GM19025 (cell line): Measurements from ENCODE around the gene AEBP2.
"Not testable (repeated sequence)": the region's sequence is repeated elsewhere in the genome, so short reads cannot be mapped to it uniquely, and the experiment has no call there.

ENCODE experiments used
- ATAC-seq: cut with Tn5 transposase; IDR thresholded peaks from one replicate; pipeline ENCODE4 v1.9.1; 2021; ENCODE audit warnings: mild to moderate bottlenecking, low read depth, moderate library complexity; ENCODE audit not compliant: unreplicated experiment

Gene AEBP2, protein sequence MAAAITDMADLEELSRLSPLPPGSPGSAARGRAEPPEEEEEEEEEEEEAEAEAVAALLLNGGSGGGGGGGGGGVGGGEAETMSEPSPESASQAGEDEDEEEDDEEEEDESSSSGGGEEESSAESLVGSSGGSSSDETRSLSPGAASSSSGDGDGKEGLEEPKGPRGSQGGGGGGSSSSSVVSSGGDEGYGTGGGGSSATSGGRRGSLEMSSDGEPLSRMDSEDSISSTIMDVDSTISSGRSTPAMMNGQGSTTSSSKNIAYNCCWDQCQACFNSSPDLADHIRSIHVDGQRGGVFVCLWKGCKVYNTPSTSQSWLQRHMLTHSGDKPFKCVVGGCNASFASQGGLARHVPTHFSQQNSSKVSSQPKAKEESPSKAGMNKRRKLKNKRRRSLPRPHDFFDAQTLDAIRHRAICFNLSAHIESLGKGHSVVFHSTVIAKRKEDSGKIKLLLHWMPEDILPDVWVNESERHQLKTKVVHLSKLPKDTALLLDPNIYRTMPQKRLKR

DNA sequence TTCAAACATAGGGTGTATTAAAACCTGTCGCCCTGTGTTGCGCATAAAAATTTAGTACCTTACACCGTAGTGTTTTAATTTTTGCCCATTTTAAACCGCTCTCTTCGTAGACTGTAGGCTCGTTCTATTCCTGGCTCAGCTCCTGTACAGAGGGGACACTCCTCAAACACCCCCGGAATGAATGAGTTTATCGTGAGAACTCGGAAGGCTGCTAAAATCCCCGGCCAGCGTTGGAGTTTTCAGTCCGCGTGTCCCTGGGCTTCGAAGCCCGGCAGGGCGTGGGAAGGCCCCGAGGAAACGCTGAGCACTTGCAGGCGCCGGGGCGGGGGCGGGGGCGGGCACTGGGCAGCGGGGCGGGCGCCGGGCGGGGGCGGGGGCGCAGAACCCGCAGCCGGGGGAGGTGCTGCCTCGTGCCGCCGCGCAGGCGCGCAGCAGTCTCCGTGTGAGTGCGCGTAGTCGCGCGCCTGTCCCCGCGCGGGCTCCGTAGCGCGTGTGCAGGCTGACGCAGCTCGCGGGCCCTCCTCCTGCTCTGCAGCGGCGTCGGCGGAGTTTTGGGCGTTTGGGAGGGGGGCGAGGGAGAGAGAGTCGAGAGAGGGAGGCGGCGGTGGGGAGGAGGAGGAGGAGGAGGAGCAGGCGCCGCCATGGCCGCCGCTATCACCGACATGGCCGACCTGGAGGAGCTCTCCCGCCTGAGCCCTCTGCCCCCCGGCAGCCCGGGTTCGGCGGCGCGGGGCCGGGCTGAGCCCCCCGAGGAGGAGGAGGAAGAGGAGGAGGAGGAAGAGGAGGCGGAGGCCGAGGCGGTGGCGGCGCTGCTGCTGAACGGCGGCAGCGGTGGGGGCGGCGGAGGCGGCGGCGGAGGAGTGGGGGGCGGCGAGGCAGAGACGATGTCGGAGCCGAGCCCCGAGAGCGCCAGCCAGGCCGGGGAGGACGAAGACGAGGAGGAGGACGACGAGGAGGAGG, at the start of gene AEBP2:
TSS of gene AEBP2 (plus strand) at position 434 of the 960 bp plus-strand sequence. CDS start at position 642, 208 bp downstream.
- ATAC-seq: peak; percentile 85

DNA sequence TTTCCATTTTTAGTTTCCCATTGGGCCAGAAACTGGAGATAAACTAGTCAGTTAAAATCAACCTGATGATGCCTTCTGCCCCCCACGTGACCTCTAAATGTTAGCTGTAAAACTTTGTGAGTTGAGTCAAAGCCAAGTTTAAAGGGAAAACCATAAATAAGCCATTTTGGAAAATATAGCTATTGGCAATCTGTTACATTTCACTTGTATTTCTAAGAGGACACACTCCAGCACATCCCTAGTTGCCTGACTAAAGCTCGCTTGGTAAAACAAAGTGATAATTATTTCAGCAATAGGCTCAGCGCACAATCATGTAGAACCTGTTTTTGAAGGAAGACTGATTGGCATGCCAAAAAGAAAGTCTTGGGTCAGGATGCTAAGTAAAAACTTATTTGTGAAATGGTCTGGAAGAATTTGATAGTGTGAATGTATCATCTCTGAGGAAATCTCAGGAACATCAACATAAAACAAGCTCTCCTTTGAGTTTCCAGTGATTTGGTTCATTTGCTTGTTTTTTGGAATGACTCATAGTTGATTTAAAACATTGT, 49.2 kb upstream of the AEBP2 start:
- ATAC-seq: no peak

DNA sequence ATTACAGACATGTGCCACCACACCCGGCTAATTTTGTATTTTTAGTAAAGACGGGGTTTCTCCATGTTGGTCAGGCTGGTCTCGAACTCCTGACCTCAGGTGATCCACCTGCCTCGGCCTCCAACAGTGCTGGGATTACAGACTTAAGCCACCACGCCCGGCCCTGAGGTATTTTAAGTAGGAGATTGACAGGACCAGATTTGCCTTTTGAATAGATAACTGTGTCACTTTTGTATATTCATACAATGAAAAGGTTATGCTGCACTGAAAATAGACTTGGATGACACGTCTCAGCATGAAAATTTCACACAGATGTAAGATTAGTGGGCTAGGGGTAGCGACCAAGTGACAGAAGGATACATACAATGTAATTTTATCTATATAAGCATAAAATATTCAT, 46.6 kb upstream of the AEBP2 start:
- not testable (repeated sequence) for ATAC-seq

DNA sequence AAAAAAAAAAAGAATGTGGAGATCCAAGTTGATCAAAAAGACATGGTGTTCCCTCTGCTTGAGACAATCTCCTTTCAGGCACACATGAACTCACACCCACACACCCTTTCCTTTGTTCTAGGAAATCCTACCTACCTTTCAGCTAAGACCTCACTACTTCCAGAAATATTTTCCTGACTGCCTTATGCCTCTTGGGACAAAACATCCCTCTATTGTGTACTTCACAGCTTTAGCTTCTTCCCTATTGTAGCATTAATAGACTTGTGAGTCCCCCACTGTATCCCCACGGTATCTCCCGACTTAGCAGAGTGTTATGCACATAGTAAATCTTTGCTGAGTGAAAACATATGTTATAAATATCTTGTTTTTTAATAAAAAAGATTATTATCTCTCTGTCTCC, 44.9 kb upstream of the AEBP2 start:
- ATAC-seq: no peak

DNA sequence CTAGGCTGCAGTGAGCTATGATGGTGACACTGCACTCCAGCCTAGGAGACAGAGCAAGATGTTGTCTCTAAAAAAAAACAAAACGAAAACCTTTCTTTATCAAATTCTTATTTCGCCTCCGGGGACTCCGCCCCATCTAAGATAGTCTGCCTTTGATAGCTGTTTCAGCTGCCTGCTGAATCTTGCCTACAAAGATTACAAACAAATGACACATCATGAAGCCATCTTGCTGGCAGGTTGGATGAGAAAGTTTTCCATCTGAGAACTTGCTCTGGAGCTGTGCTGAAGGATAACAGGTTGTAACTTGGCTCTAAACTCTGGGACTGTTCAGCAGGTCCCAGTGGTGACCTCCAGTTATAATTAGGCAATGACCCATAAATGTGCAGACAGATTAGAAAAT, 41.8 kb upstream of the AEBP2 start:
- ATAC-seq: no peak

DNA sequence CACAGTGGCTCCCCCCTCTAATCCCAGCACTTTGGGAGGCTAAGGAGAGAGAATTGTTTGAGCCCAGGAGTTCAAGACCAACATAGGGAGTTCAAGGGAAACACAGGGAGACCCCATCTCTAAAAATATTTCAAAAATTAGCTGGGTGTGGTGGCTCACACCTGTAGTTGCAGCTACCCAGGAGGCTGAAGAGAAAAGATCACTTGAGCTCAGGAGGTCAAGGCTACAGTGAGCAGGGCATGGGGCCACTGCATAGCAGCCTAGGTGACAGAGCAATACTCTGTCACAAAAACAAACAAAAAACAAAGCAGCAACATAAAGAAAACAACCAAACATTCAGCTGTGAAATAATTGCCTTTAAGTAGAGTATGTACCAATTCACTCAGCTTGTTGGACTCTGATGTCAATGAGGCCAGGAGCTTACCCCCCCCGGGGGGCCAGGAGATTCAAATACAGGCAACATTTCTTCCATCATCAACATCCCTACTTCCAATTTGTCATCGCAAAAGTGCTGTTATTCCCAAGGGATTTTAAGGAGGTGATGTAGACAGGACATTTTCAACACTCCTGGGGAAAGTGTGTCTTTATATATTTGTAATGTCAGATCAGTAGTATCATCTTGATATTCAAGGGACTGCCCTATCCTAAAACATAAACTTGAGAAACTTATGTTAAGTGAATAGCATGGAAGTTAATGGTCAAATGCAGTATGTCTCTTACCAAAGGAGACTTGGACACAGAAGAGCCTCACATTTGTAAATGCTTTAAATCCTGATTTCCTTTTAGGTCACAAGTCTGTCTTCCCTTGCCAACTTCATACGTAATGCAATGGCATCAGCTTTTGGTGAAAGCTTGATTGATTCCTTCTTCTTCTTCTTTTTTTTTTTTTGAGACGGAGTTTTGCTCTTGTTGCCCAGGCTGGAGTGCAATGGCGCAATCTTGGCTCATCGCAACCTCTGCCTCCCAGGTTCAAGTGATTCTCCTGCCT, 40.6 kb upstream of the AEBP2 start:
- ATAC-seq: no peak

DNA sequence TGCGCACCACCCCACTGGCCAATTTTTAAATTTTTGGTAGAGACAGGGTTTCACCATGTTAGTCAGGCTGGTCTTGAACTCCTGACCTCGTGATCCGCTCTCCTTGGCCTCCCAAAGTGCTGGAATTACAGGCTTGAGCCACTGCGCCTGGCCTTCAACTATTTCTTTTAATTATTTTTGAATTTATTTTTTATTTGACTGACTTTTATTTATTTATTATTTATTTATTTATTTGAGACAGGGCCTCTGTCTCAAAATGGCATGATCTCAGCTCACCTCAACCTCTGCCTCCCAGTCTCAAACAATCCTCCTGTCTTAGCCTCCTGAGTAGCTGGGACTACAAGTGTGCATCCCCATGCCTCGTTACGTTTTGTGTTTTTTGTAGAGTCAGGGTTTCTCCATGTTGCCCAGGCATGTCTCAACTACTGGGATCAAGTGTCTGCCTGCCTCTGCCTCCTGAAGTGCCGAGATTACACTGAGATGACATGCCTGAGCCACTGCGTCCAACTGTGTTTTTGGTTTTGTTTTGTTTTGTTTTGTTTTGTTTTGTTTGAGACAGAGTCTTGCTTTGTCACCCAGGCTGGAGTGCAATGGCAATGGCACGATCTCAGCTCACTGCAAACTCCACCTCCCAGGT, 38.5 kb upstream of the AEBP2 start:
- ATAC-seq: not testable (repeated sequence)

DNA sequence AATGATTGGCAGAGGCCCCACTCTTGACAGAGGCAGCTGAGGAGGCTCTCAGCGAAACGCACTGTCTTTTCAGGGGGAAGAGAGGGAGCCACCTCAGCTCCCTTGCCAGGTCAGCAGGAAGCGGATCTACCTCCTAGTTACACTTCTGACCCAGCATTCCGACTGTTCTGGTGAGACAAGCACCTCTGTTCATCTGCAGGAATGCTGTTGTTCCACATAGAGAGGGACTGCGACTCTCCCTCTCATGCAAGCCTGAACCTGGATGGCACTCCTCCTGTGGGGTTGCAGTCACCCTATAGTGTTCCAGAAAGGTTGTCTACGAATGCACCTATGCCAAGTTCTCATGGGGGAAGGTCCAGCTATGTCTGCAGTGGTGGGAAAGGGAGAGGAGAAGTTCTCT, 37.1 kb upstream of the AEBP2 start:
- ATAC-seq: no peak

DNA sequence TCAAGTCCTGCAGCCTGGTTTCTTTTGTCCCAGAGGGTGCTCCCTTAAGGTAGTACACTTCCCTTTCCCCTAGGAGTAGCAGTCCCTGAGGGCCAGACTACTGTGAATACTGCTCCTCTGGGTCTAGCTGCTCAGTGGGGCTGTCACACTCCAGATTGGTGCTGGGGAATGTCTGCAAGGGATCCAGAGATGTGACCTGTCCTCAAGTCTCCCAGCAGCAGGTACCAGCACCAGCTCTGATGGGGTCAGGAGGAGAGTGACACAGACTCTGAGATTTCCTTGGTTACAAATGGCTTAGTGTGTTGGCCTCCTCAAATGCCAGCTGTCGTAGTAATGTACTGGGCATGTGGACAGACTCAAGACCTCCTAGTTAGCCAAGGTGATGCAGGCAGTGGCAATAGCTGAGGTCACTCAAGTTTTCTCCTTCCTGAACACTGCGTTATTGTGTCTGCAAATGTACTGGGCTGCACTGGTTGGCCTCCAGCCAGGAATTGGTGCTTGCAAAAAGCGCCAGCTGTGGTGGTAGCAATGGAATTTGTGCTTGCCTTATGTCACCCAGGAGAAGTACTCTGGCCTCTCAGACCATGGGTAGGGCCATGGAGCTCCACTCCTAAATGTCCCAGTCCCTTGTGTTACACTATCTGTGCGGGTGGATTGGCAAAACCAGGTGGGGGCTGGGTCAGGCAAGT, 36.4 kb upstream of the AEBP2 start:
- ATAC-seq: no peak

DNA sequence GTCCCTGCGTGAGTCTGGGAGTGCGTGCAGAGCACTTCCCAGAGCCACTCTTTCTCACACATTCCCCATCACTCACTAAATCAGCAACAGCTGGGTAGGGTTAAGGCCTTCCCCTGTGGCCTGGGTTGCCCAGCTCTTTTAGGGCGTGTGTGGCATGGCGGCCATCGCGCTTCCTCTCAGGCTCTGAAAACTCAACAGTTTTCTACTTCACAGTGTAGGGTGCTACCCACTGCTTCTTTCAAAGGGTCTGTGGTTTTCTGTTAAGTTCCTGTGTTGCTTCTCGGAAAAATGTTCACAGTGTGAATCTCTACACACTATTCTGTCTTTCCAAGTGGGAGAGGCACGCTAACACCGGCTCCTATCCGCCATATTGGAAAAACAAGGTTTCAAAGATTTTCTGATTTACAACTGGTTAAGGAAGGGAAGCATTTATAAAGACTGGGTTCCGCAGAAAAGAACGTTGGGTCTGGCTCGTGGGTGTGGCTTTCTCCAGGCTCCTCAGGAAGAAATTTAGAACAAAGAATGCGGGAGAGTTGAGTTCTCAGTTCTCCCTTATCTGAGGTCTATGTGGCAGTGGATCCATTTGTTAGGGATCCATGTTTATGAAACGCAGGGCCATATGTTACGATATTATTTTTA, 34.9 kb upstream of the AEBP2 start:
- no peak for ATAC-seq

DNA sequence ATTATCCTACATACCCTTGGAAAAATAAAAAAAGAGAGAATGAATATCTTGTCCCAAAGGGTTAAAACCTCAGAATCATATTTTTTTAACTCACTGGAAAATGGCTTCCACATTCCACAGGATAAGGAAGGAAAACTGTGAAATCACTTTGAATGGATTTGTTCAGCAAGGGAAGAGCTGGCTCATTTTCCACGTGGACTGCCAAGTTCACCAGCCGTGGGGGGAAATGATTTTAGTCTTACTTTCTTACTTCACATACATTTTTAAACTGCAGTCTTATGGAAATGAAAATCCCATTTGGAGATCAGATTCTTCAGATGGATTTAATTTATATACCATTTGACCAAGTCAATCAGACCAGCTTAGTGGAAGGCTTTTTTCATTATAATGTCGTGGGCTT, 29.9 kb upstream of the AEBP2 start:
- ATAC-seq: no peak

DNA sequence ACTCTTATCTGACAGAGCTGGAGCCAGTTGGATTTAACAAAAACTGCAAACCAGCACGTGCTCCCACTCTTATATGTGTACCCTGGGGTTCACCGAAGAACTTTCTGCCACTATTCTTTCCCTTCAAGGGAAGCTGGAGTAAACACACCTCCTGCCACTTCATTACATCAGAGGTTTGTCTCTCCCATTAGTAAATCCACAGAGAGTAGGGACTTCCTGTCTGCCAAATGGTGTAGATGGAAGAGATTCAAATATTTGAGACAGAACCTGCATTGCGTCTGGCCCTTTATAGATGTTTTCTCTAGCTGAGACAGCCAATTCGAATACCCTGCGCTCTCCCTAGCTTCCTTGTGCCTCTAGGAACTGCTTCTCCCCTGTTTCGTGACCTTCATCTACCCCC, 29.1 kb upstream of the AEBP2 start:
- ATAC-seq: no peak

DNA sequence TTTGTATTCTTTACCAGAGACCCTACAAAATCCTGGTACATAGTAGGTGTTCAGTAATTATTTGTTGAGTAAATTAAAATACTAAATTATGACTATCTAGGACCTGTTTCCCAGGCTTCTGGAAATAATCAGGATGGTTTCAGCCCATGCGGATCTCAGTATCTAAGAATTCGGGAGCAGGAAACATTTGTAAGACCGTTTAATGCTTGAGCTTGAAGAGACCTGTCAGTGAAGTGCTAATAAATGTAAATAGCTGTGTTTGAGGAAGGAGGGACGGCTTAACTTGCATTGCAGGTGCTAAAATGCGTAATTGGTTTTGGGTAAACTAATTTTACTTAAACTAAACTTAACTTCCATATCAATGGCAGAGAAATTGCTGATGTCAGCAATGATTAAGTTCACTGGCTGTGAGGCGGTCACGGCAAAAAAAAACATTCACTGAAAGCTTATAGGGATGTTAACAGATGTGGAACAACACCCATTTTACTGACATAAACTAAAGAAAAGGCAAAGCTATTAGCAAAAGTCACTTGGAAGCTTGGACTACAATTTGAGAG, 28.6 kb upstream of the AEBP2 start:
- no peak for ATAC-seq

DNA sequence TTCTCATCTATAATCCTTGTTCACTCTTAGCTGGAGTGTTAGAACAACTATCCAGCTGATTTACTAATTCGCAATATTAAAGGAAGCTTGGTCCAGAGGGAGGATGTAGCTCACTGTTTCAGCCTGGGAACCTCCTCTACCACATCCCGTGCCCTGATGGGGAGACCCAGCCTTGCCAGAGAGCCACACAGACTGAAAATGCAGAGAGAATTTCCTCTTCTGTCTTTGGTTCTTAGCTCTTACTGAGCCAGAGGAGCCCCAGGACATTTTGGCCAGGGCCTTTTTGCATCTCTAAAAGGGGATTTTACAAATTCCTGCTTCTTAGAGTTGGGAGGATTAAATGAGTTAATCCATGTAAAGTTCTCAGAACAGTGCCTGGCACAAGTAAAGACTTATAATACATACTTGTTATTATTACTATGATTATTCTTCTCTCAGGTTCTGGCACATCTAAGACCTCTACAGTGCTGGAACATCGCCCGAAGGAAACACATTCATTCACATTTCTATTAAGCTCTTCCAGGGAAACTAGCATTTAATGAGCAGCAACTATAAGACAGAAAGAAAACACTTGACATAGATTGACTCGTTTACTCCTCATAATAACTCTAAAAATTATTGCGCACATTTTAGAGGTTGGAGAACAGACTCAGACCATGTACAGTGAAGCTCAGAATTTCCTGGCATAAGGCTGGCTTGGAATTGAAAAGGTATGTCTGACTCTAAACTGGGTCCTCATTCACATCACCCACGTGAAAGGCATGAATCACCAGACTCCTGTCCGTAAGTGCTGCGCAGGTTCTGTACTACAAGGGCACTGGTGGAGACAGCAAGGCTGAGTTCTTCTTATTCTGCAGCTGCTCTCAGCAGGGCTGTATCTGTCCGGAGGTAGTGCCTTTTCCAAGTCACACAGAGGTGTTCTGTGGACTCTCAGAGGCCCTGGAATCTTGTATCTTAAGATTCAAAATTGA, 27.8 kb upstream of the AEBP2 start:
- no peak for ATAC-seq

DNA sequence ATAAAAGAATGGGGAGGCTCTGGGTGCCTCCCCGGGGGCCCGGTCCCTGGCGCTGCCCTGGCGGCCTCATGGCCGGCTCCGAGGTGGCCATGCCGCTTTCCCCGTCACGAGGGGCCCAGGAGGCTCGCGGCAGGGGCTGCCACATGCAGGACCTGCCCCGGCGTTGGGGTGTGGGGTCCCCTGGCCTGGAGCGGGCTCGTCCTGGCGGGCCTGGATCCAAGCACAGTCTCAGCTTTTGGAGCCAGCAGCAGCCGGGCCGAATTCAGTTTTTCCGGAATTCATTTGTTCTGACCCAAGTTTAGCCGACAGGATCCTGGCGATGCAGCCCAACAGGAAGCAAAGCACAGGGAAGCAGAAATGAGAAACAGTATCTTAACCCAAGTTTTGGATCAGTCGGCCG, 26.4 kb upstream of the AEBP2 start:
- no peak for ATAC-seq

DNA sequence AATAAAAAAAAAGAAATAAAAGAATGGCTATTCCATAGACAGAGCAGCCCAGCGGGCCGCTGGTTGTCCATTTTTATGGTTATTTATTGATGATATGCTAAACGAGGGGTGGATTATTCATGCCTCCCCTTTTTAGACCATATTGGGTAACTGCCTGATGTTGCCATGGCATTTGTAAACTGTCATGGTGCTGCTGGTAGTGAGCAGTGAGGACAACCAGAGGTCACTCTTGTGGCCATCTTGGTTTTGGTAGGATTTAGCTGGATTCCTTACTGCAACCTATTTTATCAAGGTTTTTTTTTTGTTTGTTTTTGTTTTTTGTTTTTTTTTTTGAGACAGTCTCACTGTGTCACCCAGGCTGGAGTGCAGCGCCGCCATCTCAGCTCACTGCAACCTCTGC, 25.7 kb upstream of the AEBP2 start:
- not testable (repeated sequence) for ATAC-seq

DNA sequence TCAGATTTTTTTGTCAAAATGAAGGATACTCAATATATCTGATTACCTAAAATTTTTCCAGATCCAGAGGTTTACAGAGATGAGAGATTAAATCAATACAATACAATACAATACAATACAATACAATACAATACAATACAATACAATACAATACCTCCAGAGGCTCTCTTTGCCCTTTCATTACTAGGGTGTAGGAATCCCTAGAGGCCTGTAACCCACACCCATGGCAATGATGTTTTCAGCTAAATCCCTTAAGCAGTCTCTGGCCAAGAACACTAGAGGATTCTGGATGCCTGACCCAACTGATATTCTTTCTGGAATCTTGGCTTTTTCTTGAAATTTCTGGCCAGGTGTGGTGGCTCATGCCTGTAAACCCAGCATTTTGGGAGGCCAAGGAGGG, 23.7 kb upstream of the AEBP2 start:
- ATAC-seq: no peak
